RWPE2 (cell line): ENCODE data around the gene DBH.

Experiments
- ATAC-seq: fragments of 200-7000 bp; cut with Tn5 transposase; 3 replicates; pipeline ENCODE4 v1.9.1; 2021; ENCODE audit warnings: low read depth
- DNase-seq: peaks from one replicate; pipeline ENCODE4 v3.0.0-alpha.2; 2020; ENCODE audit warnings: low spot score
- H3K27ac ChIP-seq: fragments of 450-650 bp; 2 replicates; pipeline ENCODE4 v1.5.1; 2017; ENCODE audit warnings: mild to moderate bottlenecking; ENCODE audit not compliant: poor library complexity, severe bottlenecking
- H3K27me3 ChIP-seq: fragments of 250-450 bp; sonication (Bioruptor Pico); 2 replicates; pipeline ENCODE4 v1.5.1; 2021; ENCODE audit warnings: mild to moderate bottlenecking, moderate library complexity; ENCODE audit not compliant: insufficient read depth, poor library complexity, severe bottlenecking
- H3K36me3 ChIP-seq: fragments of 250-450 bp; sonication (Bioruptor Pico); 2 replicates; pipeline ENCODE4 v1.5.1; 2020; ENCODE audit warnings: low read depth, mild to moderate bottlenecking, moderate library complexity
- H3K4me1 ChIP-seq: fragments of 250-450 bp; sonication (Bioruptor Pico); 2 replicates; pipeline ENCODE4 v1.5.1; 2021; ENCODE audit warnings: mild to moderate bottlenecking, moderate library complexity; ENCODE audit not compliant: insufficient read depth, poor library complexity, severe bottlenecking
- H3K4me3 ChIP-seq: fragments of 250-450 bp; sonication (Bioruptor Pico); 2 replicates; pipeline ENCODE4 v1.5.1; 2021; ENCODE audit warnings: mild to moderate bottlenecking, moderate library complexity; ENCODE audit not compliant: severe bottlenecking
- H3K9me3 ChIP-seq: fragments of 250-450 bp; sonication (Bioruptor Pico); 2 replicates; pipeline ENCODE4 v1.5.1; 2021; ENCODE audit warnings: mild to moderate bottlenecking, moderate library complexity; ENCODE audit not compliant: severe bottlenecking
- TF ChIP-seq, protein P1 (sequence below): fragments of 450-650 bp; IDR thresholded peaks from one replicate; pipeline ENCODE4 v1.5.1; 2017; ENCODE audit warnings: mild to moderate bottlenecking, moderate library complexity; ENCODE audit not compliant: poor library complexity, severe bottlenecking

Gene DBH

DNA sequence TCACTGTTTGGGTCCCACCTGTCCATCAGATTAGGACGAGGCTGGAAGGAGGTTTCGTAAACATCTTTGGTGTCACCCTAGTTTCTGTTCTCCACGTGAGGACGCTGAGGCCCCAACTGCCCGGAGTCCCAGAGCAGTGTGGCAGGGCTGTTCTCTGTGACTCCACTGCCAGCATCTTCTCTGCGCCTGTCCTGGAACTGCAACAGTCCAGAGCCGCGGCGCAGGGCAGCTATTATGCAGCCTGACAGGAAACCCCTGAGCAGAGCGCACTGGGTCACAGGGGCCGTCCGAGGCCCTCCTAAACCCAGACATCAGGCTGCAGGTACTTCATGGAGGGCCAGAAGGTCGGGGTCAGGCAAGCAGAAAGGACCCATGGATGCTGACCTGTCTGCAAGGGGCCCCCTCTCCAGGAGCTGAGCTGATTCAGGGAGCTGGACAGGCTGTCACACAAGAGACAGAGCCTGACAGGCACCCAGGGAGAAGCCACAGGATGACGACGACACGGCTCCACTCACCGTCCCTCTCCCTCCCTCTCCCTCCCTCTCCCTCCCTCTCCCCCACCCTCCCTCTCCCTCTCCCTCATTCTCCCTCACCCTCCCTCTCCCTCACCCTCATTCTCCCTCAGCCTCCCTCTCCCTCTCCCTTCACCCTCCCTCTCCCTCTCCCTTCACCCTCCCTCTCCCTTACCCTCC lies 31.7 kb downstream of the DBH start:
- DNase-seq (no peak), ATAC-seq (no peak)
- H3K9me3 ChIP-seq, result no peaks in the 10 kb centered on the region
- no peaks in the 10 kb centered on the region for H3K36me3 ChIP-seq
- H3K4me3 ChIP-seq, result no peak overlapping the region
- TF ChIP-seq, protein P1, sequence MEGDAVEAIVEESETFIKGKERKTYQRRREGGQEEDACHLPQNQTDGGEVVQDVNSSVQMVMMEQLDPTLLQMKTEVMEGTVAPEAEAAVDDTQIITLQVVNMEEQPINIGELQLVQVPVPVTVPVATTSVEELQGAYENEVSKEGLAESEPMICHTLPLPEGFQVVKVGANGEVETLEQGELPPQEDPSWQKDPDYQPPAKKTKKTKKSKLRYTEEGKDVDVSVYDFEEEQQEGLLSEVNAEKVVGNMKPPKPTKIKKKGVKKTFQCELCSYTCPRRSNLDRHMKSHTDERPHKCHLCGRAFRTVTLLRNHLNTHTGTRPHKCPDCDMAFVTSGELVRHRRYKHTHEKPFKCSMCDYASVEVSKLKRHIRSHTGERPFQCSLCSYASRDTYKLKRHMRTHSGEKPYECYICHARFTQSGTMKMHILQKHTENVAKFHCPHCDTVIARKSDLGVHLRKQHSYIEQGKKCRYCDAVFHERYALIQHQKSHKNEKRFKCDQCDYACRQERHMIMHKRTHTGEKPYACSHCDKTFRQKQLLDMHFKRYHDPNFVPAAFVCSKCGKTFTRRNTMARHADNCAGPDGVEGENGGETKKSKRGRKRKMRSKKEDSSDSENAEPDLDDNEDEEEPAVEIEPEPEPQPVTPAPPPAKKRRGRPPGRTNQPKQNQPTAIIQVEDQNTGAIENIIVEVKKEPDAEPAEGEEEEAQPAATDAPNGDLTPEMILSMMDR, result no peak
- H3K27me3 ChIP-seq, result peaks cover 4% of the 10 kb centered on the region
- H3K4me1 ChIP-seq, result no peaks in the 10 kb centered on the region
- no peak overlapping the region for H3K27ac ChIP-seq

DNA sequence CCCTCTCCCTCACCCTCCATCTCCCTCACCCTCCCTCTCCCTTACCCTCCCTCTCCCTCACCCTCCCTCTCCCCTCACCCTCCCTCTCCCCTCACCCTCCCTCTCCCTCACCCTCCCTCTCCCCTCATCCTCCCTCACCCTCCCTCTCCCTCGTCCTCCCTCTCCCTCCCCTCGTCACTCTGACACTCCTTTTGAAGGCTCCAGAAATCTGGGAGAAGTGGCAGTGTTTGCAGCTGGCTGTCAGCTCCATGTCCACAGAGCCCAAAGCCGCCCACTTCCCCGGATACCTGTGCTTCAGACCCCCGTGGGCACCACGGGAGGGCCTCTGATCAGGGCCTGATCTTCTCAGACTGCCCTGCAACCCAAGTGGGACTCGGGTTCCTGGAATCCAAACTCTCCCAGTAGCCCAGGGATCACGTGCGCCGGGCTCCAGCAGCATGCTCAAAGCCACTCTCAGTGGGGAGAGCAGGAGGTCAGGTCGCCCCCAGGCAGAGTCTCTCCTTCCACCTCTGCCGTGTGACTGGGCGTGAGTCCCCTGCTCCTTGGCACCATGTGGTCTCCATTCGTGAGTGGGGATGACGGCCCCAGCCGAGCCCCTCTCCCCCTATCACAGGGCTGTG lies 33.1 kb downstream of the DBH start:
- TF ChIP-seq, protein P1, result no peak
- no peak for DNase-seq
- no peaks in the 10 kb centered on the region for H3K9me3 ChIP-seq
- H3K4me1 ChIP-seq, result no peaks in the 10 kb centered on the region
- H3K27me3 ChIP-seq, result no peaks in the 10 kb centered on the region
- H3K27ac ChIP-seq, result no peak overlapping the region
- no peaks in the 10 kb centered on the region for H3K36me3 ChIP-seq
- H3K4me3 ChIP-seq, result no peak overlapping the region
- ATAC-seq, result no peak

DNA sequence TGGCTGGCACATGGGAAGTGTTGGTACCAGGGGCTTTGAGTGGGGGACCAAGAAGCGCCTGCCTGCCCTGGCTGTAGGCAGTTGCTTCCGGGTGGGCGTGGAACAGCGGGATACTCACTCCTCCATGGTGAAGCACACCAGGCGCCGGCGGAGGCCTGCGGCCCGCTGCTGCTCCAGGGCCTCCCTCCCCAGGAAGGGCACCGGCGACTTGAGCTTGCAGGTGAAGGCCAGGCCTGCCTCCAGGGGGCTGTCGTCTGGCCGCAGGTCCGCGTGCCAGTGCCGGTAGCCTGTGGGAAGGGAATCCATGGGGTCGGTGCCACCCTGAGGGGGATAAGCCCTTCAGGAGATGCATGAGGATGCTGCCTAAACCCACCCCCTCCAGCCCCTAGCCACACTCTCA lies 34.3 kb downstream of the DBH start:
- Histone ChIP-seq H3K9me3 (no peaks in the 10 kb centered on the region), H3K36me3 (no peaks in the 10 kb centered on the region), H3K4me1 (no peaks in the 10 kb centered on the region), H3K27me3 (no peaks in the 10 kb centered on the region), H3K27ac (no peak overlapping the region), H3K4me3 (no peak overlapping the region)
- TF ChIP-seq, protein P1, result no peak
- no peak for DNase-seq
- no peak for ATAC-seq

DNA sequence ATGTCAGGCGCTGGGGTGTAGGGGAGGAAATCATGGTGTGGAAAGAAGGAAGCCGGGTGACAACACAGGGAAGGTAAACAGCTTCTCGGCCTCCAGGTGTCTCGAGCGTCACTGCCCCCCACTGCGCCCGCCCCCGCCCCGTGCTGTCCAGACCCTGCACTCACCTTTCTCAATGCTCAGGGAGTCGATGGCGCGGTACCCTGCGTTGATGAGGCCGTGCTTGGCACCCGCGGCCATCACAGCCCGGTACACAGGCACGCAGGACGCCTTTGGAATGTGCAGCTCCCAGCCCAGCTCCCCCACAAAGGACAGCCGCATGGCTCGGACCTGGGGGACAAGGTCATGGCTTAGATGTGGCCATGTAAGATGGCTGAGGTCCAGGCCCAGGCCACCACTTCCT lies 35.2 kb downstream of the DBH start:
- Histone ChIP-seq H3K27me3 (peaks cover under 1% of the 10 kb centered on the region), H3K4me1 (no peaks in the 10 kb centered on the region), H3K9me3 (no peaks in the 10 kb centered on the region), H3K27ac (no peak overlapping the region), H3K36me3 (no peaks in the 10 kb centered on the region), H3K4me3 (no peak overlapping the region)
- ATAC-seq, result no peak
- TF ChIP-seq, protein P1, result no peak
- DNase-seq, result no peak

DNA sequence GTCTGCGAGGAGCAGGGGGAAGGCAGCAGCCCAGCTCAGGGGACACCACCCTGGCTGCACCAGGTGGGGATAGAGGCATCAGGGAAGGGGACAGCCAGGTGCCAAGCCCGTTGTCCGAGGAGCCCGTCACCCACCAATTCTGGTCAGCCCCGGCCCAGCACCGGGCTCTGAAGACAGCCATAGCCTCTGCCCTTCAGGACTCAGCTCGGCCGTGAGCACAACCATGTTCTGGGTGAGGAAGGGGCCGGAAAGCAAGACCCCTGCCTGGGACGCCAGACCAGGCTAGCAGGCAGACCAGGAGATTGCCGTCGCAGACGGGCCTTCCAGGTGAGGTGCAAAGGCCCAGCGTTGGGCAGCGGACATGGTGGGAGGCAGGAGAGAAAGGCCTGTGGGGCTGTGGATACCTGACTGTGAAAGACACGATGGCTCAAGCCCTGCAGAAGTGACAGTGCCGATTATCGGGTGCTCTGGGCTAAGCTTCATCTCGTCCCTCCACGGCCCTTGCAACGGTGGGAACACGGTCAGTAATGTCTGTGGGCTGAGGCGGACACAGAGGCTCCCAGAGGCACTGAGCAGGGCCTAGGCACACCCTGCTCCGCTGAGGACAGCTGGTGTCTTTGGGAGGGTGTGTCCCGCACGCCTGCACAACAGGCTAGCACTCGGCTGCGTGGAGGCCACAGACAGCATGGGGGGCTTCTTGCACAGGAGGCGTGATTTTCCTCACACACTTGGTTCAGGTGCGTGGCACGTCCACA lies 36.5 kb downstream of the DBH start:
- Histone ChIP-seq H3K9me3 (no peaks in the 10 kb centered on the region), H3K4me1 (no peaks in the 10 kb centered on the region), H3K36me3 (no peaks in the 10 kb centered on the region), H3K27me3 (peaks cover 3% of the 10 kb centered on the region), H3K27ac (no peak overlapping the region), H3K4me3 (no peak overlapping the region)
- DNase-seq, result no peak
- no peak for ATAC-seq
- TF ChIP-seq, protein P1, result no peak
